GM23338 (cell line): Measurements from ENCODE around the gene PRDM1.

Experiments used
- CREB1 ChIP-seq: fragments of 250-450 bp; sonication (Bioruptor Pico); IDR thresholded peaks from 2 replicates; pipeline ENCODE4 v1.5.0; 2020; ENCODE audit warnings: low read depth, mild to moderate bottlenecking, moderate library complexity
- EZH2 ChIP-seq: fragments of 200-600 bp; sonication (generic); IDR thresholded peaks from one replicate; pipeline ENCODE4 v1.8.0; 2017; ENCODE audit warnings: antibody characterized with exemption, mild to moderate bottlenecking, low read depth; ENCODE audit not compliant: unreplicated experiment
- EZH2phosphoT487 ChIP-seq: fragments of 200-600 bp; sonication (generic); IDR thresholded peaks from one replicate; pipeline ENCODE4 v1.8.1; 2018; ENCODE audit warnings: antibody characterized with exemption; ENCODE audit not compliant: unreplicated experiment
- JUNB ChIP-seq: IDR thresholded peaks from one replicate; pipeline ENCODE4 v1.6.1; 2016; ENCODE audit warnings: antibody characterized with exemption; ENCODE audit not compliant: unreplicated experiment
- NANOG ChIP-seq: IDR thresholded peaks from 2 replicates; pipeline ENCODE4 v1.6.1; 2016; ENCODE audit warnings: antibody characterized with exemption, borderline replicate concordance
- POLR2AphosphoS5 ChIP-seq: IDR thresholded peaks from 2 replicates; pipeline ENCODE4 v1.6.1; 2016; ENCODE audit warnings: antibody characterized with exemption, low read depth
- STAT1 ChIP-seq: IDR thresholded peaks from one replicate; pipeline ENCODE4 v1.6.1; 2016; ENCODE audit warnings: antibody characterized with exemption; ENCODE audit not compliant: unreplicated experiment
- ZNF114 ChIP-seq: fragments of 250-450 bp; sonication (Bioruptor Pico); IDR thresholded peaks from 2 replicates; pipeline ENCODE4 v1.5.0; 2020; ENCODE audit warnings: mild to moderate bottlenecking, moderate library complexity
- TF ChIP-seq, protein P1 (sequence below), 2 experiments: fragments of 200-600 bp in 1 of 2; sonication (generic) in 1 of 2; conservative IDR thresholded peaks; 2 replicates each; pipeline versions ENCODE4 v1.5.1 to v1.6.1; 2016 to 2017; ENCODE audit warnings: antibody characterized with exemption in 2 of 2, low read depth in 2 of 2, mild to moderate bottlenecking in 2 of 2, moderate library complexity in 1 of 2
- TF ChIP-seq, protein P2 (sequence below): IDR thresholded peaks from one replicate; pipeline ENCODE4 v1.6.1; 2018; ENCODE audit warnings: antibody characterized with exemption; ENCODE audit not compliant: unreplicated experiment
- TF ChIP-seq, protein P3 (sequence below): fragments of 250-450 bp; sonication (Bioruptor Pico); IDR thresholded peaks from 2 replicates; pipeline ENCODE4 v1.5.0; 2020; ENCODE audit warnings: mild to moderate bottlenecking, moderate library complexity
- TF ChIP-seq, protein P4 (sequence below): IDR thresholded peaks from 2 replicates; pipeline ENCODE4 v1.6.1; 2016; ENCODE audit warnings: antibody characterized with exemption

DNA sequence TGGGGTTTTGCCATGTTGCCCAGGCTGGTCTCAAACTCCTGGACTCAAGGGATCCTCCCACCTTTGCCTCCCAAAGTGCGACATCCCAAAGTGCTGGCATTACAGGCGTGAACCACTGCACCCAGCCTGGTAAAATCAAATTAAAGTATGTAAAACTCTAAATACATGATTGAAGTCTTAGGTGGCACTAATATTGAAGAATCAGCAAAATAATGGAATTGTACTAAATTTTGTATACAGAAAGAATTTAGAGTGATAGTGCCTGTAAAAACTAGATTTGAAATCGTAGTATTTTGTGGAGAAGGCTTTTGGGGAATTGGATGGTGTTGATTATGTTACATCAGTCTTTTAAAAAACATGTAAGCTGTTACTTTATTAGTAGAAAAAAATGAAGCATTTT, 10.0 kb upstream of the PRDM1 start:
- TF ChIP-seq, protein P1, sequence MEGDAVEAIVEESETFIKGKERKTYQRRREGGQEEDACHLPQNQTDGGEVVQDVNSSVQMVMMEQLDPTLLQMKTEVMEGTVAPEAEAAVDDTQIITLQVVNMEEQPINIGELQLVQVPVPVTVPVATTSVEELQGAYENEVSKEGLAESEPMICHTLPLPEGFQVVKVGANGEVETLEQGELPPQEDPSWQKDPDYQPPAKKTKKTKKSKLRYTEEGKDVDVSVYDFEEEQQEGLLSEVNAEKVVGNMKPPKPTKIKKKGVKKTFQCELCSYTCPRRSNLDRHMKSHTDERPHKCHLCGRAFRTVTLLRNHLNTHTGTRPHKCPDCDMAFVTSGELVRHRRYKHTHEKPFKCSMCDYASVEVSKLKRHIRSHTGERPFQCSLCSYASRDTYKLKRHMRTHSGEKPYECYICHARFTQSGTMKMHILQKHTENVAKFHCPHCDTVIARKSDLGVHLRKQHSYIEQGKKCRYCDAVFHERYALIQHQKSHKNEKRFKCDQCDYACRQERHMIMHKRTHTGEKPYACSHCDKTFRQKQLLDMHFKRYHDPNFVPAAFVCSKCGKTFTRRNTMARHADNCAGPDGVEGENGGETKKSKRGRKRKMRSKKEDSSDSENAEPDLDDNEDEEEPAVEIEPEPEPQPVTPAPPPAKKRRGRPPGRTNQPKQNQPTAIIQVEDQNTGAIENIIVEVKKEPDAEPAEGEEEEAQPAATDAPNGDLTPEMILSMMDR (conservative IDR thresholded peaks at IDR 0.05; ENCODE audit: low read depth in 2 of 2): no peak
- TF ChIP-seq, protein P2, sequence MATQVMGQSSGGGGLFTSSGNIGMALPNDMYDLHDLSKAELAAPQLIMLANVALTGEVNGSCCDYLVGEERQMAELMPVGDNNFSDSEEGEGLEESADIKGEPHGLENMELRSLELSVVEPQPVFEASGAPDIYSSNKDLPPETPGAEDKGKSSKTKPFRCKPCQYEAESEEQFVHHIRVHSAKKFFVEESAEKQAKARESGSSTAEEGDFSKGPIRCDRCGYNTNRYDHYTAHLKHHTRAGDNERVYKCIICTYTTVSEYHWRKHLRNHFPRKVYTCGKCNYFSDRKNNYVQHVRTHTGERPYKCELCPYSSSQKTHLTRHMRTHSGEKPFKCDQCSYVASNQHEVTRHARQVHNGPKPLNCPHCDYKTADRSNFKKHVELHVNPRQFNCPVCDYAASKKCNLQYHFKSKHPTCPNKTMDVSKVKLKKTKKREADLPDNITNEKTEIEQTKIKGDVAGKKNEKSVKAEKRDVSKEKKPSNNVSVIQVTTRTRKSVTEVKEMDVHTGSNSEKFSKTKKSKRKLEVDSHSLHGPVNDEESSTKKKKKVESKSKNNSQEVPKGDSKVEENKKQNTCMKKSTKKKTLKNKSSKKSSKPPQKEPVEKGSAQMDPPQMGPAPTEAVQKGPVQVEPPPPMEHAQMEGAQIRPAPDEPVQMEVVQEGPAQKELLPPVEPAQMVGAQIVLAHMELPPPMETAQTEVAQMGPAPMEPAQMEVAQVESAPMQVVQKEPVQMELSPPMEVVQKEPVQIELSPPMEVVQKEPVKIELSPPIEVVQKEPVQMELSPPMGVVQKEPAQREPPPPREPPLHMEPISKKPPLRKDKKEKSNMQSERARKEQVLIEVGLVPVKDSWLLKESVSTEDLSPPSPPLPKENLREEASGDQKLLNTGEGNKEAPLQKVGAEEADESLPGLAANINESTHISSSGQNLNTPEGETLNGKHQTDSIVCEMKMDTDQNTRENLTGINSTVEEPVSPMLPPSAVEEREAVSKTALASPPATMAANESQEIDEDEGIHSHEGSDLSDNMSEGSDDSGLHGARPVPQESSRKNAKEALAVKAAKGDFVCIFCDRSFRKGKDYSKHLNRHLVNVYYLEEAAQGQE: no peak
- TF ChIP-seq EZH2 (no peak), EZH2phosphoT487 (no peak), POLR2AphosphoS5 (no peak), CREB1 (CRISPR knock-in tag) (no peak), NANOG (no peak), STAT1 (no peak), ZNF114 (CRISPR knock-in tag) (no peak), JUNB (no peak)
- TF ChIP-seq, protein P3, sequence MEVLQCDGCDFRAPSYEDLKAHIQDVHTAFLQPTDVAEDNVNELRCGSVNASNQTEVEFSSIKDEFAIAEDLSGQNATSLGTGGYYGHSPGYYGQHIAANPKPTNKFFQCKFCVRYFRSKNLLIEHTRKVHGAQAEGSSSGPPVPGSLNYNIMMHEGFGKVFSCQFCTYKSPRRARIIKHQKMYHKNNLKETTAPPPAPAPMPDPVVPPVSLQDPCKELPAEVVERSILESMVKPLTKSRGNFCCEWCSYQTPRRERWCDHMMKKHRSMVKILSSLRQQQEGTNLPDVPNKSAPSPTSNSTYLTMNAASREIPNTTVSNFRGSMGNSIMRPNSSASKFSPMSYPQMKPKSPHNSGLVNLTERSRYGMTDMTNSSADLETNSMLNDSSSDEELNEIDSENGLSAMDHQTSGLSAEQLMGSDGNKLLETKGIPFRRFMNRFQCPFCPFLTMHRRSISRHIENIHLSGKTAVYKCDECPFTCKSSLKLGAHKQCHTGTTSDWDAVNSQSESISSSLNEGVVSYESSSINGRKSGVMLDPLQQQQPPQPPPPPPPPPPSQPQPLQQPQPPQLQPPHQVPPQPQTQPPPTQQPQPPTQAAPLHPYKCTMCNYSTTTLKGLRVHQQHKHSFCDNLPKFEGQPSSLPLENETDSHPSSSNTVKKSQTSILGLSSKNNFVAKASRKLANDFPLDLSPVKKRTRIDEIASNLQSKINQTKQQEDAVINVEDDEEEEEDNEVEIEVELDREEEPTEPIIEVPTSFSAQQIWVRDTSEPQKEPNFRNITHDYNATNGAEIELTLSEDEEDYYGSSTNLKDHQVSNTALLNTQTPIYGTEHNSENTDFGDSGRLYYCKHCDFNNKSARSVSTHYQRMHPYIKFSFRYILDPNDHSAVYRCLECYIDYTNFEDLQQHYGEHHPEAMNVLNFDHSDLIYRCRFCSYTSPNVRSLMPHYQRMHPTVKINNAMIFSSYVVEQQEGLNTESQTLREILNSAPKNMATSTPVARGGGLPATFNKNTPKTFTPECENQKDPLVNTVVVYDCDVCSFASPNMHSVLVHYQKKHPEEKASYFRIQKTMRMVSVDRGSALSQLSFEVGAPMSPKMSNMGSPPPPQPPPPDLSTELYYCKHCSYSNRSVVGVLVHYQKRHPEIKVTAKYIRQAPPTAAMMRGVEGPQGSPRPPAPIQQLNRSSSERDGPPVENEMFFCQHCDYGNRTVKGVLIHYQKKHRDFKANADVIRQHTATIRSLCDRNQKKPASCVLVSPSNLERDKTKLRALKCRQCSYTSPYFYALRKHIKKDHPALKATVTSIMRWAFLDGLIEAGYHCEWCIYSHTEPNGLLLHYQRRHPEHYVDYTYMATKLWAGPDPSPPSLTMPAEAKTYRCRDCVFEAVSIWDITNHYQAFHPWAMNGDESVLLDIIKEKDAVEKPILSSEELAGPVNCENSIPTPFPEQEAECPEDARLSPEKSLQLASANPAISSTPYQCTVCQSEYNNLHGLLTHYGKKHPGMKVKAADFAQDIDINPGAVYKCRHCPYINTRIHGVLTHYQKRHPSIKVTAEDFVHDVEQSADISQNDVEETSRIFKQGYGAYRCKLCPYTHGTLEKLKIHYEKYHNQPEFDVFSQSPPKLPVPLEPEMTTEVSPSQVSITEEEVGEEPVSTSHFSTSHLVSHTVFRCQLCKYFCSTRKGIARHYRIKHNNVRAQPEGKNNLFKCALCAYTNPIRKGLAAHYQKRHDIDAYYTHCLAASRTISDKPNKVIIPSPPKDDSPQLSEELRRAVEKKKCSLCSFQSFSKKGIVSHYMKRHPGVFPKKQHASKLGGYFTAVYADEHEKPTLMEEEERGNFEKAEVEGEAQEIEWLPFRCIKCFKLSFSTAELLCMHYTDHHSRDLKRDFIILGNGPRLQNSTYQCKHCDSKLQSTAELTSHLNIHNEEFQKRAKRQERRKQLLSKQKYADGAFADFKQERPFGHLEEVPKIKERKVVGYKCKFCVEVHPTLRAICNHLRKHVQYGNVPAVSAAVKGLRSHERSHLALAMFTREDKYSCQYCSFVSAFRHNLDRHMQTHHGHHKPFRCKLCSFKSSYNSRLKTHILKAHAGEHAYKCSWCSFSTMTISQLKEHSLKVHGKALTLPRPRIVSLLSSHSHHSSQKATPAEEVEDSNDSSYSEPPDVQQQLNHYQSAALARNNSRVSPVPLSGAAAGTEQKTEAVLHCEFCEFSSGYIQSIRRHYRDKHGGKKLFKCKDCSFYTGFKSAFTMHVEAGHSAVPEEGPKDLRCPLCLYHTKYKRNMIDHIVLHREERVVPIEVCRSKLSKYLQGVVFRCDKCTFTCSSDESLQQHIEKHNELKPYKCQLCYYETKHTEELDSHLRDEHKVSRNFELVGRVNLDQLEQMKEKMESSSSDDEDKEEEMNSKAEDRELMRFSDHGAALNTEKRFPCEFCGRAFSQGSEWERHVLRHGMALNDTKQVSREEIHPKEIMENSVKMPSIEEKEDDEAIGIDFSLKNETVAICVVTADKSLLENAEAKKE (CRISPR knock-in tag): no peak
- TF ChIP-seq, protein P4, sequence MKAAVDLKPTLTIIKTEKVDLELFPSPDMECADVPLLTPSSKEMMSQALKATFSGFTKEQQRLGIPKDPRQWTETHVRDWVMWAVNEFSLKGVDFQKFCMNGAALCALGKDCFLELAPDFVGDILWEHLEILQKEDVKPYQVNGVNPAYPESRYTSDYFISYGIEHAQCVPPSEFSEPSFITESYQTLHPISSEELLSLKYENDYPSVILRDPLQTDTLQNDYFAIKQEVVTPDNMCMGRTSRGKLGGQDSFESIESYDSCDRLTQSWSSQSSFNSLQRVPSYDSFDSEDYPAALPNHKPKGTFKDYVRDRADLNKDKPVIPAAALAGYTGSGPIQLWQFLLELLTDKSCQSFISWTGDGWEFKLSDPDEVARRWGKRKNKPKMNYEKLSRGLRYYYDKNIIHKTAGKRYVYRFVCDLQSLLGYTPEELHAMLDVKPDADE: no peak
